Mesenchymal stem cell (in vitro differentiated cells and primary cell): ENCODE data around the gene MTOR.

Source experiments
- DNase-seq: peaks from one replicate; pipeline ENCODE4 v3.0.0-alpha.2; 2013
- H2AFZ ChIP-seq: one replicate; pipeline ENCODE4 v1.6.1; 2013; ENCODE audit warnings: low read depth, mild to moderate bottlenecking, control low read depth, inconsistent platforms, low read length, moderate library complexity
- H2AK5ac ChIP-seq: 2 replicates; pipeline ENCODE4 v1.6.1; 2013; ENCODE audit warnings: low read length, moderate library complexity, mild to moderate bottlenecking, inconsistent platforms; ENCODE audit not compliant: severe bottlenecking
- H2BK120ac ChIP-seq: one replicate; pipeline ENCODE4 v1.6.1; 2013; ENCODE audit warnings: low read depth, mild to moderate bottlenecking, inconsistent platforms, low read length, moderate library complexity
- H2BK12ac ChIP-seq, 2 experiments: one replicate each; pipeline ENCODE4 v1.6.1; 2013; ENCODE audit warnings: inconsistent platforms in 2 of 2, low read length in 2 of 2, mild to moderate bottlenecking in 2 of 2, moderate library complexity in 2 of 2, control low read depth in 1 of 2
- H2BK15ac ChIP-seq: one replicate; pipeline ENCODE4 v1.6.1; 2013; ENCODE audit warnings: mild to moderate bottlenecking, low read depth, inconsistent platforms; ENCODE audit not compliant: poor library complexity, severe bottlenecking
- H2BK5ac ChIP-seq: 2 replicates; pipeline ENCODE4 v1.6.1; 2013; ENCODE audit warnings: low read depth, mild to moderate bottlenecking, low read length, control low read depth, inconsistent platforms; ENCODE audit not compliant: poor library complexity, severe bottlenecking
- H3K14ac ChIP-seq, 2 experiments: one replicate each; pipeline ENCODE4 v1.6.1; 2013; ENCODE audit warnings: inconsistent platforms in 2 of 2, low read length in 2 of 2, control low read depth in 1 of 2, mild to moderate bottlenecking in 1 of 2, moderate library complexity in 1 of 2
- H3K18ac ChIP-seq, 2 experiments: one replicate each; pipeline ENCODE4 v1.6.1; 2013; ENCODE audit warnings: inconsistent platforms in 2 of 2, low read length in 2 of 2, control low read depth in 1 of 2, low read depth in 1 of 2, mild to moderate bottlenecking in 1 of 2
- H3K23ac ChIP-seq, 2 experiments: one replicate each; pipeline ENCODE4 v1.6.1; 2013; ENCODE audit warnings: inconsistent platforms in 2 of 2, low read length in 2 of 2, mild to moderate bottlenecking in 2 of 2, moderate library complexity in 2 of 2, control low read depth in 1 of 2
- H3K27ac ChIP-seq: 2 replicates; pipeline ENCODE4 v1.5.1; 2013; ENCODE audit warnings: mild to moderate bottlenecking, moderate library complexity, low read length, control low read depth, inconsistent platforms; ENCODE audit not compliant: poor library complexity, severe bottlenecking
- H3K27me3 ChIP-seq, 2 experiments: 2 replicates each; pipeline versions ENCODE4 v1.6.1 to v1.7.0; 2013; ENCODE audit warnings: low read length in 2 of 2, mild to moderate bottlenecking in 2 of 2, moderate library complexity in 2 of 2, control low read depth in 1 of 2, inconsistent platforms in 1 of 2; ENCODE audit not compliant: control insufficient read depth in 1 of 2, insufficient read depth in 1 of 2
- H3K36me3 ChIP-seq, 2 experiments: 2 replicates each; pipeline versions ENCODE4 v1.6.1 to v1.7.0; 2013; ENCODE audit warnings: low read length in 2 of 2, control low read depth in 1 of 2, inconsistent platforms in 1 of 2, low read depth in 1 of 2, mild to moderate bottlenecking in 1 of 2; ENCODE audit not compliant: insufficient read depth in 2 of 2, control insufficient read depth in 1 of 2
- H3K4ac ChIP-seq, 2 experiments: one replicate each; pipeline ENCODE4 v1.6.1; 2013; ENCODE audit warnings: inconsistent platforms in 2 of 2, low read length in 2 of 2, mild to moderate bottlenecking in 2 of 2, moderate library complexity in 2 of 2, control low read depth in 1 of 2, low read depth in 1 of 2
- H3K4me1 ChIP-seq: 2 replicates; pipeline ENCODE4 v1.6.1; 2013; ENCODE audit warnings: low read depth, low read length, control low read depth; ENCODE audit not compliant: control insufficient read depth, insufficient read depth
- H3K4me2 ChIP-seq: 2 replicates; pipeline ENCODE4 v1.6.1; 2013; ENCODE audit warnings: low read length, mild to moderate bottlenecking, inconsistent platforms; ENCODE audit not compliant: poor library complexity, severe bottlenecking
- H3K4me3 ChIP-seq, 2 experiments: 2 replicates each; pipeline versions ENCODE4 v1.5.1 to v1.7.0; 2013; ENCODE audit warnings: low read length in 2 of 2, mild to moderate bottlenecking in 2 of 2, control low read depth in 1 of 2, low read depth in 1 of 2; ENCODE audit not compliant: insufficient read depth in 1 of 2
- H3K79me1 ChIP-seq: replicated peaks from 2 replicates; pipeline ENCODE4 v1.6.1; 2013; ENCODE audit warnings: mild to moderate bottlenecking, control low read depth, low read length, inconsistent platforms; ENCODE audit not compliant: poor library complexity, severe bottlenecking
- H3K9ac ChIP-seq: 2 replicates; pipeline ENCODE4 v1.7.0; 2013; ENCODE audit warnings: mild to moderate bottlenecking, low read length, moderate library complexity
- H3K9me3 ChIP-seq: 2 replicates; pipeline ENCODE4 v1.7.0; 2013; ENCODE audit warnings: mild to moderate bottlenecking, low read length; ENCODE audit not compliant: control insufficient read depth
- H4K8ac ChIP-seq: one replicate; pipeline ENCODE4 v1.6.1; 2013; ENCODE audit warnings: inconsistent platforms, mild to moderate bottlenecking, low read length, moderate library complexity
- H4K91ac ChIP-seq: one replicate; pipeline ENCODE4 v1.6.1; 2013; ENCODE audit warnings: mild to moderate bottlenecking, low read length, inconsistent platforms
- WGBS: methylation state at CpG from one replicate; pipeline ENCODE4 v1.1.7; 2013; ENCODE audit warnings: mixed read lengths; 5-methylcytosine and 5-hydroxymethylcytosine counted together

The MTOR gene

GRCh38 chr1:11116318-11116717, 146.0 kb downstream of the MTOR start:
- Histone ChIP-seq H3K36me3 (peaks cover 44 to 71% of the 10 kb centered on the region in 2 experiments), H3K79me1 (peaks cover 2% of the 10 kb centered on the region), H2AFZ (no peak overlapping the region), H3K4me2 (no peak overlapping the region), H3K23ac (no peak overlapping the region), H3K27me3 (no peaks in the 10 kb centered on the region), H2BK120ac (no peak overlapping the region), H4K8ac (no peak overlapping the region), H2BK5ac (no peak overlapping the region), H2BK12ac (no peak overlapping the region), H3K27ac (no peak overlapping the region), H3K4me1 (no peaks in the 10 kb centered on the region), H3K4me3 (no peak overlapping the region), H3K9ac (no peak overlapping the region), H4K91ac (no peak overlapping the region), H3K9me3 (no peaks in the 10 kb centered on the region), H3K18ac (no peak overlapping the region), H3K14ac (no peak overlapping the region), H2AK5ac (no peak overlapping the region), H2BK15ac (no peak overlapping the region), H3K4ac (no peak overlapping the region)
- WGBS: 98% methylated on average over 2 of the region's 2 CpGs
- no peak for DNase-seq

- Histone ChIP-seq H4K91ac (no peak overlapping the region), H2BK15ac (no peak overlapping the region)
- 91% methylated on average over 3 of the region's 3 CpGs for WGBS
These were observed 147.4 kb downstream of the MTOR start for GRCh38 chr1:11114966-11115365.

GRCh38 chr1:11109047-11109760, 153.1 kb downstream of the MTOR start:
- Histone ChIP-seq H3K4me3 (no peak overlapping the region), H3K4me1 (no peaks in the 10 kb centered on the region), H2BK120ac (no peak overlapping the region), H3K14ac (no peak overlapping the region), H3K9me3 (no peaks in the 10 kb centered on the region), H3K4ac (no peak overlapping the region), H3K27me3 (no peaks in the 10 kb centered on the region), H4K91ac (no peak overlapping the region), H2AK5ac (no peak overlapping the region), H3K18ac (no peak overlapping the region), H3K79me1 (no peaks in the 10 kb centered on the region), H2BK12ac (no peak overlapping the region), H3K27ac (no peak overlapping the region), H3K9ac (no peak overlapping the region), H2BK5ac (no peak overlapping the region), H4K8ac (no peak overlapping the region), H2AFZ (no peak overlapping the region), H3K4me2 (no peak overlapping the region), H2BK15ac (no peak overlapping the region), H3K36me3 (peaks cover 49 to 78% of the 10 kb centered on the region in 2 experiments), H3K23ac (no peak overlapping the region)
- no peak for DNase-seq
- WGBS: 89% methylated on average over 5 of the region's 7 CpGs

More at GRCh38 chr1:11114966-11115365, 147.4 kb downstream of the MTOR start:
- H2BK120ac ChIP-seq: no peak overlapping the region
- no peak overlapping the region for H2BK12ac ChIP-seq
- no peaks in the 10 kb centered on the region for H3K27me3 ChIP-seq
- no peak overlapping the region for H4K8ac ChIP-seq
- H3K4me2 ChIP-seq: no peak overlapping the region
- H3K79me1 ChIP-seq: peaks cover 2% of the 10 kb centered on the region
- no peak overlapping the region for H2BK5ac ChIP-seq
- H3K9ac ChIP-seq: no peak overlapping the region
- no peak overlapping the region for H3K4ac ChIP-seq
- H3K4me1 ChIP-seq: no peaks in the 10 kb centered on the region
- H3K36me3 ChIP-seq: peaks cover 44 to 75% of the 10 kb centered on the region in 2 experiments
- no peak overlapping the region for H2AK5ac ChIP-seq
- H2AFZ ChIP-seq: no peak overlapping the region
- H3K23ac ChIP-seq: no peak overlapping the region
- H3K4me3 ChIP-seq: no peak overlapping the region
- DNase-seq: no peak
- H3K14ac ChIP-seq: no peak overlapping the region
- no peak overlapping the region for H3K27ac ChIP-seq
- no peaks in the 10 kb centered on the region for H3K9me3 ChIP-seq
- H3K18ac ChIP-seq: no peak overlapping the region

- no peak overlapping the region for H4K91ac ChIP-seq
- H2BK120ac ChIP-seq: no peak overlapping the region
- H2BK12ac ChIP-seq: no peak overlapping the region
- H3K4me3 ChIP-seq: no peak overlapping the region
- no peaks in the 10 kb centered on the region for H3K79me1 ChIP-seq
- no peak overlapping the region for H3K23ac ChIP-seq
- H3K9me3 ChIP-seq: no peaks in the 10 kb centered on the region
- H3K14ac ChIP-seq: no peak overlapping the region
- H3K27me3 ChIP-seq: no peaks in the 10 kb centered on the region
- H3K4me1 ChIP-seq: no peaks in the 10 kb centered on the region
- no peak overlapping the region for H4K8ac ChIP-seq
- H2AFZ ChIP-seq: no peak overlapping the region
- no peak for DNase-seq
- H2AK5ac ChIP-seq: no peak overlapping the region
- no peak overlapping the region for H2BK15ac ChIP-seq
- H3K4ac ChIP-seq: no peak overlapping the region
- no peak overlapping the region for H3K18ac ChIP-seq
- H3K36me3 ChIP-seq: peaks cover 40 to 64% of the 10 kb centered on the region in 2 experiments
- H3K9ac ChIP-seq: no peak overlapping the region
- H3K27ac ChIP-seq: no peak overlapping the region
- 83% methylated on average over 5 of the region's 5 CpGs for WGBS
- H3K4me2 ChIP-seq: no peak overlapping the region
- H2BK5ac ChIP-seq: no peak overlapping the region
These were observed 154.8 kb downstream of the MTOR start for GRCh38 chr1:11107599-11107998.
